ENCODE measurements around the gene PYGM.

PYGM gene

DNA sequence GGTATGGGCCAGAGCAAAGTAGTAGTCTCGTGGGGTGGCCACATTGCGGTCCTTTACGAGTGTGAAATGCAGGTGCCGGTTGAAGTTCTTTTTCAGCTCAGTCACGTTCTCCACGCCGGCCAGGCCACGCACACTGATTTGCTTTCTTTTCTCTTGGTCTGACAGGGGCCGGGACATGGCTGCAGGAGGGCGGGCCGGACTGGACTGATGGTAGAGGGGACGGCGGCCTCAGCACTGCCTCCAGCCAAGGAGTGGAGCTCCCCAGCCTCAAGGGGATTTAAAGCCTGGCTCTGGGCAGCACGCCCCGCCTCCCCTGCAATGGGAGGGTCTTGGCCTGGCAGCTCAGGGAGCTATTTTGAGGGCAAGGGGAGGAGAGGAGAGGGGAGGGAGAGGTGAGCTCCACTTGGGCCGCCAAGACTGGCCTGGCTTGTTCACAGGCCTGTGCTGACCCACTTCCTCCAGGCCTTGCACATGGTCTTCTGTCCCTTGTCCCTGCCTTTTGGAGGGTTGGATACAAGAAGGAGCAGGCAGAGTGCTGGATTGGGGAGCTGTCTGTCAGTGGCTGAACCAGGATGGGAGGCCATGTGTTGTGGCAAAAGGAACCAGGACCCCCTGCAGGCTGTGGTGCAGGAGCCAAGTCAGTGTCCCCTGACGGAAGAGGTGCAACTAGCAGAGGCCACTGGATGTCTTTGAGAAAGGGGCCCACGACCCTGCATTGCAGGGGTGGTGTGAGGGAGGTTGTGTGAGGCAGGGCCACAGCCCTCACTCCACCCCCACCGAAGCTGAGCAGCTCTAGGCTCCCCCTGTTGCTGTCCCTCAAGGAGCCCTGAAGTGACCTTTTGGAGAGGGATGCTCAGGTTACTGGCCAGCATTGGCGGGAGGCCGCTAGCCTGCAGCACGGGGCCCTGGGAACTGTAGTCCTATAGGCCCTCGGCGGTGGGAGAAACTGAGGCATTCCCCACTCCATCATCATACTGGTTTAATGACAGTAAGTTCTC is at the start of gene PYGM:
PYGM (minus strand) TSS at position 253 of the 998 bp plus-strand sequence; CDS start at position 177, 76 bp downstream.
- Mint-ChIP-seq H3K27ac (peak within 1 kb of the TSS; percentile 76), H3K4me1 (peaks cover 47% of the 10 kb centered on the region), H3K9me3 (no peaks in the 10 kb centered on the region), H3K4me3 (peak within 1 kb of the TSS; percentile 24), H3K27me3 (no peaks in the 10 kb centered on the region), H3K36me3 (peaks cover 11% of the 10 kb centered on the region)
- ATAC-seq (ENCODE audit: low read depth): no peak
- DNase-seq (ENCODE audit: low spot score in 2 of 2): no peak

- Mint-ChIP-seq H3K36me3 (peaks cover 8% of the 10 kb centered on the region), H3K4me1 (peaks cover 36% of the 10 kb centered on the region), H3K27ac (no peak overlapping the region), H3K4me3 (no peak overlapping the region), H3K9me3 (no peaks in the 10 kb centered on the region), H3K27me3 (no peaks in the 10 kb centered on the region)
- no peak for ATAC-seq (ENCODE audit: low read depth)
- no peak for DNase-seq (ENCODE audit: low spot score in 2 of 2)
These were observed 45.7 kb upstream of the PYGM start for GRCh38 chr11:64805481-64805880.

DNA sequence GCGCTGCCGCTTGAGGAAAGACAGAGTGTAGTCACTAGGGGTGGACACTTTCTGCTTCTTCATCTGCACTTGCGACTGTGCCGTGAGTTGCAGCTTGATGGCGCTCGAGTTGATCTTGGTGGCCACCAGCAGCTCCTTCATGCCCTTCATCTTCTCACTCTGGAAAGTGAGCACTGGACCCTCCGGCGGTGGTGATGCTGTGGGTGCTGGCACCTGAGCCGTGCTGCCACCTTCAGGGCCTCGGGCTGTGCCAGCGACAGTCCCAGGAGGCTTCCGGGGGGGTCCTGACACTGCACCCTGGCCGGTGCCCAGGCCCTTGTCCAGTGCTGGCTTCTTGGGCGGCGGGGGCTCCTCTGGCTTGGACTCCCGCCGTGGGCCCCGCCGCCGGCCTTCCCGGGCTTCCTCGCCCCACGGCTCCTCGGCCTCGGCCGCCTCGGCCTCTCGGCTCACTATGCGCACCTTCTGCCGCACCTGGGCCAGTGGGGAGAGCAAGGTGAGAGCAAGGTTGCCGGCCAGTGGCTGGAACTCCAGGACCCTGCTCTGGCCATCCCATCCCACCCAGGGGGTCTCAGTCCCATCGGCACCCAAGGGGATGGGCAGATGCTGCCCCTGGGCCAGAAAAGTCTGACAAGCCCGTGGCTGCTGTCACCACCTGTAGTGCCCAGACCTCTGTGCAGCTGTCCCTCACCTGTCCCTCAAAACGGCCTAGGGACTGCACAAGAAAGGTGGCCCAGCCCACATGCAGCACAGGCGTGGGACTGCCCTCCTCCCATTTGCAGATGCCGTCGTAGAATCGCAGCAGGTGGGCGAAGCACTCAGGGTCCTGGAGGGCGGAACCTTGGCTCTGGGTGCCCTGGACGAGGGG is 44.8 kb upstream of the PYGM start:
- Mint-ChIP-seq H3K27me3 (no peaks in the 10 kb centered on the region), H3K36me3 (peaks cover 10% of the 10 kb centered on the region), H3K27ac (peak overlapping the region; percentile 89), H3K4me1 (peaks cover 36% of the 10 kb centered on the region), H3K9me3 (no peaks in the 10 kb centered on the region), H3K4me3 (peak overlapping the region; percentile 86)
- ATAC-seq (ENCODE audit: low read depth) (no peak), DNase-seq (ENCODE audit: low spot score in 2 of 2) (no peak)

GRCh38 chr11:64803846-64804345 is 44.1 kb upstream of the PYGM start:
- peak overlapping the region; percentile 89 for H3K27ac Mint-ChIP-seq
- DNase-seq (ENCODE audit: low spot score in 2 of 2): no peak
- H3K4me3 Mint-ChIP-seq: peak overlapping the region; percentile 86
- H3K36me3 Mint-ChIP-seq: peaks cover 14% of the 10 kb centered on the region
- no peaks in the 10 kb centered on the region for H3K9me3 Mint-ChIP-seq
- peaks cover 37% of the 10 kb centered on the region for H3K4me1 Mint-ChIP-seq
- no peaks in the 10 kb centered on the region for H3K27me3 Mint-ChIP-seq
- no peak for ATAC-seq (ENCODE audit: low read depth)

DNA sequence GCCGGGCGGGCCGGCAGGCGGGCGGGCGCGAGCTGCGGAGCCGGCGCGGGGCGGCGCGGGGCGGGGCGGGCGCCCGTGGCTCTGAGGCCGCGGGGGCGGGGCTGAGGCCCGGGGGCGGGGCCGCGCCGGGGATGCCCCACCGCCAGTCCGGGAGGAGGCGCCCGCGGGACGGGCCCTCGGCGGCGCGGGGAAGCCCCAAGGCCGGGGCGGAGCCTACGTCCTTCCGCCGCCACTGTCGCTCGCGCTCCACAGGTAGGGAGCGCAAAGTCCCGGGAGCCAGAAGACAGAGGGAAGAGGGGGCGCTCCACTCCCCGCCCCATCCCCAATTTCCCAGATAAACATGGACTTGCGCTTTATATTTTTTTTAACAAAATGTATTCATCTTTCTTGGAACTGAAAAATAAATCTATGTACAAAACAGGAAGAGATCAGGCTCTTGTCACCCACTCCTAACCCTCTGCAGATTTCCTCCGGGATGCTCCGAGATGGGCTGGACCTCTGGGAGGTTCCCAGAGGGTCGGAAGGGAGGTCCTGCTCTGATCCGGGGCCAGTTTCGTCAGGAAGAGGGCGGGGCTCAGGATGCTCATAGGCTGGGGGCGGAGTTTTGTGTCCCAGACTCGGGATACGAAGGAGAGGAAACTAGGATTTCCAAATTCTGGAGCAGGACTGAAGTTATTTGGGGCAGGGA is 43.5 kb upstream of the PYGM start, which contains the start of gene MAP4K2:
MAP4K2 (minus strand) TSS at position 57 of the 688 bp plus-strand sequence. CDS start 65 bp downstream, outside the sequence.
- H3K27ac Mint-ChIP-seq: peak within 1 kb of the TSS; percentile 89
- DNase-seq (ENCODE audit: low spot score in 2 of 2): peak; percentile 85 to 88
- no peaks in the 10 kb centered on the region for H3K27me3 Mint-ChIP-seq
- H3K9me3 Mint-ChIP-seq: no peaks in the 10 kb centered on the region
- ATAC-seq (ENCODE audit: low read depth): peak; percentile 81
- H3K4me1 Mint-ChIP-seq: peaks cover 38% of the 10 kb centered on the region
- H3K36me3 Mint-ChIP-seq: peaks cover 17% of the 10 kb centered on the region
- peak within 1 kb of the TSS; percentile 86 for H3K4me3 Mint-ChIP-seq

- H3K27me3 Mint-ChIP-seq: no peaks in the 10 kb centered on the region
- ATAC-seq (ENCODE audit: low read depth): peak; percentile 33
- H3K4me1 Mint-ChIP-seq: peaks cover 35% of the 10 kb centered on the region
- DNase-seq (ENCODE audit: low spot score in 2 of 2): peak; percentile 47 to 59
- peaks cover 15% of the 10 kb centered on the region for H3K36me3 Mint-ChIP-seq
- H3K4me3 Mint-ChIP-seq: peak overlapping the region; percentile 80
- H3K27ac Mint-ChIP-seq: peak overlapping the region; percentile 73
- H3K9me3 Mint-ChIP-seq: no peaks in the 10 kb centered on the region
These were observed 42.8 kb upstream of the PYGM start for GRCh38 chr11:64802370-64803157.

GRCh38 chr11:64801561-64802369 is 42.0 kb upstream of the PYGM start:
- Mint-ChIP-seq H3K4me3 (peak overlapping the region; percentile 80), H3K9me3 (no peaks in the 10 kb centered on the region), H3K27me3 (no peaks in the 10 kb centered on the region), H3K36me3 (peaks cover 16% of the 10 kb centered on the region), H3K27ac (peak overlapping the region; percentile 73), H3K4me1 (peaks cover 34% of the 10 kb centered on the region)
- no peak for ATAC-seq (ENCODE audit: low read depth)
- DNase-seq (ENCODE audit: low spot score in 2 of 2): no peak

GRCh38 chr11:64801158-64801464 is 41.3 kb upstream of the PYGM start:
- H3K27ac Mint-ChIP-seq: peak overlapping the region; percentile 73

DNA sequence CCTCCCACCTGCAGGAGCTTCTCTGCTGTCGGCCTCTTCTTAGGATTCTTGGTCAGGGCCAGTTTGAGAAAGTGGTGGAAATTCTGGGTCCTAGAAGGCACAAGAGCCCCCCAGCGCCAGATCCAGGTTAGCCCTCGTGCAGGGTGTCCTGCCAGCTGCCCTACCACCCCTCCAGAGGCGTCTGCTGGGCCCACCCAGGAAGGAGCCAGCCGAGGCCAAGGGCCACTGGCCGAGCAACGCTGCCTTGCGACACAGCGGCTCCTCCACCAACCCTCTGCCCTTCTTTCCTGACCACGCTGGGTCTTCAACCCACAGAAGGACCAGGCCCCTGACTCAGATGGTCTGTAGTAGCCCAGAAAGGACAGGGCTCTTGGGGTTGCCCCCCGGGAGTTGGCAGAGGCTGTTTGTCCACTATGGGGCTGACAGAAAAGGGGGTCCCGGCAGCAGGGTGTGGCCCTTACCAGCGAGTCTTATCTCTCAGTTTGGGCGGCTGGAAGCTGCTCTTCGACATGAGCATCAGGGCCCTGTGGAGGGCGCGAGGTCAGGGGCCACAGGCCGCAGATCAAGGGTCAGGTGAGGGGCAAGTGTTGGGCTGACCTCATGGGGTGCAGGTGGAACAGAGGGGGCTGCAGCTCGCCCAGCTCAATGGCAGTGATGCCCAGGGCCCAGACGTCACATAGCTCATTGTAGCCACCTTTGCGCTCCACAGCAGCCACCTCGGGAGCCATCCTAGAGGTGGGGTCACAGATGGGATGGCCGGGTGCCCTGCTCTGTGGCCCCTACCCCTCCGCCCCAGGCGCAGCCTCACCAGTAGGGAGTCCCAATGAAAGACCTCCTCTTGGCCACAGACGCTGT is 40.8 kb upstream of the PYGM start:
- peak overlapping the region; percentile 73 for H3K27ac Mint-ChIP-seq
- no peaks in the 10 kb centered on the region for H3K9me3 Mint-ChIP-seq
- H3K36me3 Mint-ChIP-seq: peaks cover 14% of the 10 kb centered on the region
- H3K27me3 Mint-ChIP-seq: no peaks in the 10 kb centered on the region
- H3K4me3 Mint-ChIP-seq: peak overlapping the region; percentile 80
- H3K4me1 Mint-ChIP-seq: peaks cover 36% of the 10 kb centered on the region
- DNase-seq (ENCODE audit: low spot score in 2 of 2): no peak
- ATAC-seq (ENCODE audit: low read depth): no peak

More at GRCh38 chr11:64801158-64801464, 41.3 kb upstream of the PYGM start:
- no peaks in the 10 kb centered on the region for H3K27me3 Mint-ChIP-seq
- peaks cover 15% of the 10 kb centered on the region for H3K36me3 Mint-ChIP-seq
- peak overlapping the region; percentile 80 for H3K4me3 Mint-ChIP-seq
- DNase-seq (ENCODE audit: low spot score in 2 of 2) (no peak), ATAC-seq (ENCODE audit: low read depth) (no peak)
- no peaks in the 10 kb centered on the region for H3K9me3 Mint-ChIP-seq
- peaks cover 37% of the 10 kb centered on the region for H3K4me1 Mint-ChIP-seq

- Mint-ChIP-seq H3K27me3 (no peaks in the 10 kb centered on the region), H3K27ac (peak overlapping the region; percentile 86), H3K9me3 (no peaks in the 10 kb centered on the region), H3K36me3 (peaks cover 15% of the 10 kb centered on the region), H3K4me3 (peak overlapping the region; percentile 77), H3K4me1 (peaks cover 38% of the 10 kb centered on the region)
- ATAC-seq (ENCODE audit: low read depth) (peak; percentile 61), DNase-seq (ENCODE audit: low spot score in 2 of 2) (peak in 1 of 2 donors; percentile 41)
These were observed 40.0 kb upstream of the PYGM start for GRCh38 chr11:64799623-64800302.

GRCh38 chr11:64799256-64799622 is 39.5 kb upstream of the PYGM start:
- H3K4me1 Mint-ChIP-seq: peaks cover 41% of the 10 kb centered on the region
- H3K27ac Mint-ChIP-seq: peak overlapping the region; percentile 86
- H3K9me3 Mint-ChIP-seq: no peaks in the 10 kb centered on the region
- H3K4me3 Mint-ChIP-seq: peak overlapping the region; percentile 77
- H3K27me3 Mint-ChIP-seq: no peaks in the 10 kb centered on the region
- DNase-seq (ENCODE audit: low spot score in 2 of 2) (no peak), ATAC-seq (ENCODE audit: low read depth) (no peak)
- H3K36me3 Mint-ChIP-seq: peaks cover 18% of the 10 kb centered on the region
